ENCODE results near the gene OAF.

The OAF gene

DNA sequence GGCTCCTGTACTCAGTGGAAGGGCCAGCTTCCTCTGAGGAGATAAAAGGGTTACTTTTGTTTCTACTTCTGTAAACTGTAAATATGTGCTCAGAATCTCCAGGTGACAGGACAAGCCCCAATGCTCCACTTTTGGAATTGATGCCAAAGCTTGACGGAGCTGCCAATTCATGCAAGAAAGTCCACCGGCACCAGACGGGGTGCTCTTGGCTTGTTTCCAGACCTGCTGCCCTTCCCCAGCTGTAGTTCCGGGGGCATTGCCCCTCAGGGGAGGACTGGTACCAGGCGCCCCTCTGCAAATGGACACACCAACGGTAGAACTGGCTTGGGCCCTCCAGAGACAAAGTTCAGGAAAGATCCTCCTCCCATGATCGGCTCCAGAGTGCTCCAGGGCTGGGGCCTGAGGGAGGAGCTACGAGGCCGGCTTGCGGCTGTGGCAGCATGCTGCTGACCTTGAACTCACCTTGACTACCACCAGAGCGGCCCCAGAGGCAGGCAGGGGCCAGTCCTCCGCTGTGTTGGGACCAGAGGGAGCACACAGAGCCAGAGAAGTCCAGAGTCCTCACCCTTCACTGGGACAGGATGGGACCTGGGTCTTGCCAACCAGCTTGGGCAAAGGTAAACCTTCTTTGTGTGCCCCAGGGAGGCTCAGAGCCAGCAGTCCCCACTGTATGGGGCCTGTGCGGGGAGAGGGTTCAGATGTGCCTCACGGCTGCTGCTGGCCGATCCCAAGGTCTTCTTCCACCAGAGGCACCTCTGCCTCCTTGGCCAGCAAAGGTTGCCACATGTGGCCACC lies 17.8 kb upstream of the OAF start:
- Histone ChIP-seq H3K4me3 (ENCODE audit: low read depth in 1 of 5, low read length in 5 of 5) (no peak overlapping the region), H3K9me3 (ENCODE audit: control insufficient read depth in 5 of 5, low read length in 5 of 5) (no peaks in the 10 kb centered on the region), H3K4me1 (ENCODE audit: control insufficient read depth in 5 of 5, insufficient read depth in 5 of 5, low read length in 5 of 5) (peaks cover 0 to 21% (median 4%) of the 10 kb centered on the region in 5 donors), H3K9ac (ENCODE audit: low read length in 5 of 5) (no peak overlapping the region), H3K27me3 (ENCODE audit: control insufficient read depth in 5 of 5, insufficient read depth in 4 of 5, low read length in 5 of 5) (peaks cover 0 to 18% (median 4%) of the 10 kb centered on the region in 5 donors), H3K36me3 (ENCODE audit: control insufficient read depth in 5 of 5, insufficient read depth in 5 of 5, low read length in 5 of 5) (no peaks in the 10 kb centered on the region), H3K27ac (ENCODE audit: low read depth, low read length) (no peak overlapping the region)

GRCh38 chr11:120194166-120194565 lies 16.7 kb upstream of the OAF start:
- Histone ChIP-seq H3K4me3 (ENCODE audit: low read depth in 1 of 5, low read length in 5 of 5) (no peak overlapping the region), H3K9me3 (ENCODE audit: control insufficient read depth in 5 of 5, low read length in 5 of 5) (no peaks in the 10 kb centered on the region), H3K27ac (ENCODE audit: low read depth, low read length) (no peak overlapping the region), H3K36me3 (ENCODE audit: control insufficient read depth in 5 of 5, insufficient read depth in 5 of 5, low read length in 5 of 5) (no peaks in the 10 kb centered on the region), H3K27me3 (ENCODE audit: control insufficient read depth in 5 of 5, insufficient read depth in 4 of 5, low read length in 5 of 5) (peaks cover 0 to 15% (median 4%) of the 10 kb centered on the region in 5 donors), H3K4me1 (ENCODE audit: control insufficient read depth in 5 of 5, insufficient read depth in 5 of 5, low read length in 5 of 5) (peaks cover 0 to 15% (median 4%) of the 10 kb centered on the region in 5 donors), H3K9ac (ENCODE audit: low read length in 5 of 5) (no peak overlapping the region)

- H3K36me3 ChIP-seq (ENCODE audit: control insufficient read depth in 5 of 5, insufficient read depth in 5 of 5, low read length in 5 of 5) = no peaks in the 10 kb centered on the region
- no peak overlapping the region for H3K27ac ChIP-seq (ENCODE audit: low read depth, low read length)
- H3K9ac ChIP-seq (ENCODE audit: low read length in 5 of 5) = no peak overlapping the region
- peaks cover 0 to 15% (median 4%) of the 10 kb centered on the region in 5 donors for H3K4me1 ChIP-seq (ENCODE audit: control insufficient read depth in 5 of 5, insufficient read depth in 5 of 5, low read length in 5 of 5)
- H3K27me3 ChIP-seq (ENCODE audit: control insufficient read depth in 5 of 5, insufficient read depth in 4 of 5, low read length in 5 of 5) = peaks cover 0 to 19% (median 4%) of the 10 kb centered on the region in 5 donors
- H3K9me3 ChIP-seq (ENCODE audit: control insufficient read depth in 5 of 5, low read length in 5 of 5) = no peaks in the 10 kb centered on the region
- H3K4me3 ChIP-seq (ENCODE audit: low read depth in 1 of 5, low read length in 5 of 5) = no peak overlapping the region
Observed at GRCh38 chr11:120195601-120196320, 15.1 kb upstream of the OAF start.

DNA sequence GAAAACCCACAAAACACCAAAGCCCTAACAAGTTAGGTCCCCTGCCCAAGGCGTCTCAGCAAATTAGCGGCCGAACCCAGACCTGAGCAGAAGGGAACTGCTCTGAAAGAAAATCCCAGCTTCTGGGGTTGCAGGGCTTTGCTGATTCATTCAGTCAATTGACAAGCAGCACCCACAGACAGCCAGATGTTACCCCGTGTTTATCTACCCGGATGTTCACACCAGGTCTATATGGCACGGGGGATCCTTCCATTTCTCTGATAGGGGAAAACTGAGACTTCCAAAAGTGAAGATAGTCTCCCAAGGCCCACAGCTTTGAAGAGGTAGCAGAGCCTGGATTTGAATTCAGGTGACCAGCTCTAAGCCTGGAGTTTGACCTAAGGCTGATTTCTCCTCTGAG lies 14.0 kb upstream of the OAF start:
- no peak overlapping the region for H3K27ac ChIP-seq (ENCODE audit: low read depth, low read length)
- H3K9me3 ChIP-seq (ENCODE audit: control insufficient read depth in 5 of 5, low read length in 5 of 5) = no peaks in the 10 kb centered on the region
- H3K27me3 ChIP-seq (ENCODE audit: control insufficient read depth in 5 of 5, insufficient read depth in 4 of 5, low read length in 5 of 5) = peaks cover 0 to 19% (median 6%) of the 10 kb centered on the region in 5 donors
- no peak overlapping the region for H3K4me3 ChIP-seq (ENCODE audit: low read depth in 1 of 5, low read length in 5 of 5)
- H3K36me3 ChIP-seq (ENCODE audit: control insufficient read depth in 5 of 5, insufficient read depth in 5 of 5, low read length in 5 of 5) = no peaks in the 10 kb centered on the region
- no peak overlapping the region for H3K9ac ChIP-seq (ENCODE audit: low read length in 5 of 5)
- peaks cover 0 to 15% (median 4%) of the 10 kb centered on the region in 5 donors for H3K4me1 ChIP-seq (ENCODE audit: control insufficient read depth in 5 of 5, insufficient read depth in 5 of 5, low read length in 5 of 5)

- no peaks in the 10 kb centered on the region for H3K9me3 ChIP-seq (ENCODE audit: control insufficient read depth in 5 of 5, low read length in 5 of 5)
- no peak overlapping the region for H3K9ac ChIP-seq (ENCODE audit: low read length in 5 of 5)
- H3K4me1 ChIP-seq (ENCODE audit: control insufficient read depth in 5 of 5, insufficient read depth in 5 of 5, low read length in 5 of 5) = peaks cover 0 to 15% (median 4%) of the 10 kb centered on the region in 5 donors
- H3K36me3 ChIP-seq (ENCODE audit: control insufficient read depth in 5 of 5, insufficient read depth in 5 of 5, low read length in 5 of 5) = no peaks in the 10 kb centered on the region
- peaks cover 0 to 19% (median 6%) of the 10 kb centered on the region in 5 donors for H3K27me3 ChIP-seq (ENCODE audit: control insufficient read depth in 5 of 5, insufficient read depth in 4 of 5, low read length in 5 of 5)
- no peak overlapping the region for H3K4me3 ChIP-seq (ENCODE audit: low read depth in 1 of 5, low read length in 5 of 5)
- no peak overlapping the region for H3K27ac ChIP-seq (ENCODE audit: low read depth, low read length)
Observed at GRCh38 chr11:120197251-120197891, 13.5 kb upstream of the OAF start.

DNA sequence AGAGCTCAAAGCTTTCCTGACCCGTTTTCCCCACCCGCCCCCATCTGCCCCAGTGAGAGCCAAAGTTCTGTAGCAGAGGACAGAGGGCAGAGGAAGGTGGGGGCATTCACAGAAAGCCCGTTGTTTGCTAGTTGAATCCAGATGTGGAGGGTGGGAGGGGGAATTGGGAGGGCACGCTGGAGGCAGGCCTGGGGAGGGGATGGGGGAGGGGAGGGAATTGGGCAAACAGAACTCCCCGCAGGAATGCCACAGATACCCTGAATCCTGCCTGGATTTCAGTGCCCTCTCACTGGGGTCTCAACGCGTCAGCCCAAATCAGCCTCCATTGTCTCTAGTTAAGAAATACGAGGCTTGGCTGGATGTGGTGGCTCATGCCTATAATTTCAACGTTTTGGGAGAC lies 12.9 kb upstream of the OAF start:
- Histone ChIP-seq H3K4me1 (ENCODE audit: control insufficient read depth in 5 of 5, insufficient read depth in 5 of 5, low read length in 5 of 5) (peaks cover 0 to 15% (median 4%) of the 10 kb centered on the region in 5 donors), H3K27me3 (ENCODE audit: control insufficient read depth in 5 of 5, insufficient read depth in 4 of 5, low read length in 5 of 5) (peaks cover 0 to 19% (median 6%) of the 10 kb centered on the region in 5 donors), H3K9ac (ENCODE audit: low read length in 5 of 5) (no peak overlapping the region), H3K9me3 (ENCODE audit: control insufficient read depth in 5 of 5, low read length in 5 of 5) (no peaks in the 10 kb centered on the region), H3K4me3 (ENCODE audit: low read depth in 1 of 5, low read length in 5 of 5) (no peak overlapping the region), H3K27ac (ENCODE audit: low read depth, low read length) (no peak overlapping the region), H3K36me3 (ENCODE audit: control insufficient read depth in 5 of 5, insufficient read depth in 5 of 5, low read length in 5 of 5) (no peaks in the 10 kb centered on the region)

DNA sequence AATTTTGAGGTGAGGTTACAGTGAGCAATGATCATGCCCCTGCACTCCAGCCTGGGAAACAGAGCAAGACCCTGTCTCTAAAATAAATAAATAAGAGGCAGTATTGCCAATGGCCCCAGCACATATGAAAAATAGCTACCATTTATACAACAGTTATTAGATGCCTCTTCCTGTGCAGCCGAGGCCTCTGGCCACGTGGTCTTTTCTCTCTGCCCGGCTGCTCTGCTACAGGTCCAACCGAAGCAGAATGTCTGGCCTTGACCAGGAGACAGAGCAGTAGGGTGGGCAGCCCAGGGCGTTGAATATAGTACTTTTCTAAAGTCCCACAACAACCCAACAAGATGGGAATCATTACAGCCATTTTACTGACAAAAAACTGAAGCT lies 12.4 kb upstream of the OAF start:
- Histone ChIP-seq H3K27me3 (ENCODE audit: control insufficient read depth in 5 of 5, insufficient read depth in 4 of 5, low read length in 5 of 5) (peaks cover 0 to 19% (median 6%) of the 10 kb centered on the region in 5 donors), H3K9ac (ENCODE audit: low read length in 5 of 5) (no peak overlapping the region), H3K4me1 (ENCODE audit: control insufficient read depth in 5 of 5, insufficient read depth in 5 of 5, low read length in 5 of 5) (peaks cover 0 to 14% (median 4%) of the 10 kb centered on the region in 5 donors), H3K4me3 (ENCODE audit: low read depth in 1 of 5, low read length in 5 of 5) (no peak overlapping the region), H3K9me3 (ENCODE audit: control insufficient read depth in 5 of 5, low read length in 5 of 5) (no peaks in the 10 kb centered on the region), H3K36me3 (ENCODE audit: control insufficient read depth in 5 of 5, insufficient read depth in 5 of 5, low read length in 5 of 5) (no peaks in the 10 kb centered on the region), H3K27ac (ENCODE audit: low read depth, low read length) (no peak overlapping the region)

DNA sequence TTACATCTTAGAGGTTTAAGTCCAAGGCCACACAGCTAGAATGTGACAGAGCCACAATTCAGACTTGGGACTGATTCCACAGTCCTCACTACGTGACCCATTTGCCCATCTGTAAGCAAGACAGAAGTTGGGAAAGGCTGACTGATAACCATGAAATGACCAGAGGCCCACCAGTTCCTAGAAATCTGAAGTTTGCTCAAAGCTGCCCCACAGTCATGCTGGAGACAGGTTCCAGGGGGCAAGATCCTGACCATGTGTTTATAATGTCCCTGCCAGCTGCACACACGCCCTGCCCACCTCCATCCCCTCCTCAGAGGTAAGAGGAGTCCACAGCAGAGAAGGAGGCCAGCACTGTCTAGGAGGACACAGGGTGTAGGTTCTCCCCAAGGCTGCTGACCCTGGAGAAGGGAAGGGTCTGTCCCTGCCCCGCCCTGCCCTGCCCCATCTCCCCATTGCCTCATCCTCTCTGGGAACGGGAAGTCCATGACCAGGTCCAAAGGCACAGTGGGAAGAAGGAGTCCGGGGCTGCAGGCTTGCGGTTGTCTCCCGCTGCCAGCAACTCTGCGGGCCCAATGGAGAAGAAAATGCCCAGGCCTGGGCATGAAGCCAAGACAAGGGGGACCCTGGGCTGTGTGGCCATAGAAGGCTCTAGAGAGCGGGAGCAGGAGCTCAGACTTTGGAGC lies 11.9 kb upstream of the OAF start:
- Histone ChIP-seq H3K4me1 (ENCODE audit: control insufficient read depth in 5 of 5, insufficient read depth in 5 of 5, low read length in 5 of 5) (peaks cover 0 to 13% (median 4%) of the 10 kb centered on the region in 5 donors), H3K9me3 (ENCODE audit: control insufficient read depth in 5 of 5, low read length in 5 of 5) (no peaks in the 10 kb centered on the region), H3K27me3 (ENCODE audit: control insufficient read depth in 5 of 5, insufficient read depth in 4 of 5, low read length in 5 of 5) (peaks cover 0 to 19% (median 6%) of the 10 kb centered on the region in 5 donors), H3K4me3 (ENCODE audit: low read depth in 1 of 5, low read length in 5 of 5) (no peak overlapping the region), H3K27ac (ENCODE audit: low read depth, low read length) (no peak overlapping the region), H3K9ac (ENCODE audit: low read length in 5 of 5) (no peak overlapping the region), H3K36me3 (ENCODE audit: control insufficient read depth in 5 of 5, insufficient read depth in 5 of 5, low read length in 5 of 5) (no peaks in the 10 kb centered on the region)

- no peaks in the 10 kb centered on the region for H3K36me3 ChIP-seq (ENCODE audit: control insufficient read depth in 5 of 5, insufficient read depth in 5 of 5, low read length in 5 of 5)
- no peak overlapping the region for H3K9ac ChIP-seq (ENCODE audit: low read length in 5 of 5)
- no peak overlapping the region for H3K4me3 ChIP-seq (ENCODE audit: low read depth in 1 of 5, low read length in 5 of 5)
- peaks cover 0 to 19% (median 6%) of the 10 kb centered on the region in 5 donors for H3K27me3 ChIP-seq (ENCODE audit: control insufficient read depth in 5 of 5, insufficient read depth in 4 of 5, low read length in 5 of 5)
- H3K4me1 ChIP-seq (ENCODE audit: control insufficient read depth in 5 of 5, insufficient read depth in 5 of 5, low read length in 5 of 5) = peaks cover 0 to 13% (median 4%) of the 10 kb centered on the region in 5 donors
- no peak overlapping the region for H3K27ac ChIP-seq (ENCODE audit: low read depth, low read length)
- H3K9me3 ChIP-seq (ENCODE audit: control insufficient read depth in 5 of 5, low read length in 5 of 5) = no peaks in the 10 kb centered on the region
Observed at GRCh38 chr11:120199613-120200012, 11.2 kb upstream of the OAF start.

Data from subcutaneous abdominal adipose tissue (tissue), 5 donors.